ENCODE data around the gene EYS. TPM values are rescaled to one million over a fixed set of nuclear protein-coding genes. Genes with fewer than 3 reads are reported as not detected.

EYS gene
- polyA plus RNA-seq, 1 experiment, result not detected

- no peak overlapping the region for H3K27ac ChIP-seq (ENCODE audit: low read depth, low read length)
- ChIA-PET CTCF (interaction anchor here (0.8 kb wide), 1 partner anchor 23 kb away, joined by 3 read pairs; no protein-coding TSS in a partner anchor), POLR2A (no interaction called here)
- H3K4me3 ChIP-seq (ENCODE audit: low read depth, low read length), result no peak overlapping the region
- H3K27me3 ChIP-seq (ENCODE audit: control insufficient read depth, insufficient read depth, low read length), result no peaks in the 10 kb centered on the region
- TF ChIP-seq CTCF (IDR thresholded peaks at IDR 0.05; ENCODE audit: low read depth, low read length), result no peak
- no peak for DNase-seq (ENCODE audit: low read depth, low spot score)
- H3K9me3 ChIP-seq (ENCODE audit: control insufficient read depth, insufficient read depth, low read length), result no peaks in the 10 kb centered on the region
Observed at GRCh38 chr6:64527899-64528298, 1179.1 kb downstream of the EYS start.

GRCh38 chr6:64522859-64523258 is 1184.2 kb downstream of the EYS start:
- CTCF ChIA-PET, result interaction anchor here (1.6 kb wide), 1 partner anchor 15 kb away, joined by 3 read pairs; no protein-coding TSS in a partner anchor
- POLR2A ChIA-PET, result no interaction called here

GRCh38 chr6:64520050-64520449 is 1187.0 kb downstream of the EYS start:
- Histone ChIP-seq H3K4me3 (ENCODE audit: low read depth, low read length) (no peak overlapping the region), H3K27me3 (ENCODE audit: control insufficient read depth, insufficient read depth, low read length) (no peaks in the 10 kb centered on the region), H3K27ac (ENCODE audit: low read depth, low read length) (no peak overlapping the region), H3K9me3 (ENCODE audit: control insufficient read depth, insufficient read depth, low read length) (no peaks in the 10 kb centered on the region)
- DNase-seq (ENCODE audit: low read depth, low spot score), result peak; percentile 68
- no peak for TF ChIP-seq CTCF (IDR thresholded peaks at IDR 0.05; ENCODE audit: low read depth, low read length)
- POLR2A ChIA-PET, result no interaction called here
- CTCF ChIA-PET, result interaction anchor here (1.0 to 1.8 kb wide), 2 partner anchors 14 to 508 kb away, joined by 3 to 4 read pairs; no protein-coding TSS in a partner anchor

More at GRCh38 chr6:64522859-64523258, 1184.2 kb downstream of the EYS start:
- no peak for DNase-seq (ENCODE audit: low read depth, low spot score)
- H3K4me3 ChIP-seq (ENCODE audit: low read depth, low read length), result no peak overlapping the region
- H3K27me3 ChIP-seq (ENCODE audit: control insufficient read depth, insufficient read depth, low read length), result no peaks in the 10 kb centered on the region
- no peak for TF ChIP-seq CTCF (IDR thresholded peaks at IDR 0.05; ENCODE audit: low read depth, low read length)
- H3K27ac ChIP-seq (ENCODE audit: low read depth, low read length), result no peak overlapping the region
- H3K9me3 ChIP-seq (ENCODE audit: control insufficient read depth, insufficient read depth, low read length), result no peaks in the 10 kb centered on the region

- Histone ChIP-seq H3K4me3 (ENCODE audit: low read depth, low read length) (no peak overlapping the region), H3K27me3 (ENCODE audit: control insufficient read depth, insufficient read depth, low read length) (no peaks in the 10 kb centered on the region), H3K27ac (ENCODE audit: low read depth, low read length) (no peak overlapping the region), H3K9me3 (ENCODE audit: control insufficient read depth, insufficient read depth, low read length) (no peaks in the 10 kb centered on the region)
- CTCF ChIA-PET, result interaction anchor here (1.2 kb wide), 1 partner anchor 11 kb away, joined by 5 read pairs; no protein-coding TSS in a partner anchor
- no peak for TF ChIP-seq CTCF (IDR thresholded peaks at IDR 0.05; ENCODE audit: low read depth, low read length)
- DNase-seq (ENCODE audit: low read depth, low spot score), result no peak
- POLR2A ChIA-PET, result no interaction called here
Observed at GRCh38 chr6:64516393-64516792, 1190.6 kb downstream of the EYS start.

GRCh38 chr6:64507661-64508060 is 1199.4 kb downstream of the EYS start:
- DNase-seq (ENCODE audit: low read depth, low spot score), result no peak
- H3K27me3 ChIP-seq (ENCODE audit: control insufficient read depth, insufficient read depth, low read length), result no peaks in the 10 kb centered on the region
- no peak for TF ChIP-seq CTCF (IDR thresholded peaks at IDR 0.05; ENCODE audit: low read depth, low read length)
- no peak overlapping the region for H3K27ac ChIP-seq (ENCODE audit: low read depth, low read length)
- H3K4me3 ChIP-seq (ENCODE audit: low read depth, low read length), result no peak overlapping the region
- CTCF ChIA-PET, result interaction anchor here (0.7 to 1.3 kb wide), 2 partner anchors 11 to 23 kb away, joined by 3 to 4 read pairs; no protein-coding TSS in a partner anchor
- H3K9me3 ChIP-seq (ENCODE audit: control insufficient read depth, insufficient read depth, low read length), result no peaks in the 10 kb centered on the region
- POLR2A ChIA-PET, result no interaction called here

All from AG04450 (cell line).